Glomerular visceral epithelial cell (primary cell): ENCODE measurements around the gene ZEB2.

Source experiments
- DNase-seq: peaks from one replicate; pipeline ENCODE4 v3.0.0-alpha.2; 2016; ENCODE audit errors: extremely low spot score

The ZEB2 gene

DNA sequence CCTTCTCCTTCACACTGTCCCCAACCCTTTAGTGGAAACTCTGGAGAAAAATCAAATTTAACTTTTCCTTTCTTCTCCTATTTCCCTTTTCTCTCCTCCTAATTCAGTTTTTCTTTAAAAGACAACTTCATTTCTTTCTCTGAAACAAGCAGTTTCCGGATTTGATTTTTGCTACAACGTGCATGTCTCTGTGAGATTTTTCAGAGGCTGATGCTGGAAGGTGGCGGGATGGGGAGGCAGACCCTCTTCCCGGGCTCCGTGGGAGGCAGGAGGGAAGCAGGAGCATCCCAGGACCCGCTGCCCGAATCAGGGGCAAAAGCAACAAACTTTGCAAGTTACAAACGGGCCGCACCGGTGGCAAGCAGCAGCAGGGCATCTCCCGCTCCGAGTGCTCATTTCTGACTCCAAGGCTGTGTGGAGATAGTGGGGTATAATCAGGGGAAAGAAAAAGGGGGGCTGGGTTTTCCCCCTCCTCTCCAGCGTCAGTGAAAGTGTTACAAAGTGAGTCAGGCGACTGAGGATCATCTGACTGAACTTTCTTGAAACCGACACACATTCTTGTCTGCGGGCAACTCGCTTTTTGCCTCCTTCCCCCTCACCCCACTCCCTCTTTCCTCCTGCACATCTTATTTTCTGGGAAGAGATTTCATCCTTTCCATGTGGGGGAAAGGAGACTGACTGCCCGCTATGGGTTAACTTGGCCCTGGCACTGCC, 6.4 kb downstream of the ZEB2 start:
- DNase-seq = peak; percentile 91

GRCh38 chr2:144512891-144513351, 7.0 kb downstream of the ZEB2 start:
- no peak for DNase-seq

GRCh38 chr2:144512470-144512869, 7.4 kb downstream of the ZEB2 start:
- no peak for DNase-seq

GRCh38 chr2:144511937-144512336, 8.0 kb downstream of the ZEB2 start:
- no peak for DNase-seq

DNA sequence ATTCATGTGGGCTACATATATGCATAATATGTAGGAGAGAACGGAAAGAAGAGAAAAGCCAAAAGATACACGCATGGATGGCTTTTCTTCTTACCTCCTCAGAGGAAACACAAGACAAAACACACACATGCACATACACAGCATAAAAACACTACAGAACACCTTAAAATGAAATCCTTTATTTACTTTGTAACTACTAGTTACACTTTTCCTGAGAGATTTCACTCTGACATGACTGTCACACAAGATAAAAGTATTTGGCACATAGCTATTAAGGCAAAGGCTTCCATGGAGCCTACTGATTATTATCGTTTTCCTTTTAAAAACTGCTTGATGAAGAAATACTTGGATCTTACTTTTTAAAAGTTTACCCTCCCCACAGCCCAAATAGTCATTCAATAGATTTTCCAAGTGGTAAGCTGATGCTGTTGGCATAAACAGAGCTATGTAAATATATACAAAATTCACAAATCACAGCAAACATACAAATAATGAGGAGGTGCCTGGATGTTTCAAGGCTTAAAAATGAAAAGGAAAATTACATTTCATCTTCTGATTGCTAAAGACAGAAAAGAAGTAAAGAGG, 8.6 kb downstream of the ZEB2 start:
- no peak for DNase-seq

DNA sequence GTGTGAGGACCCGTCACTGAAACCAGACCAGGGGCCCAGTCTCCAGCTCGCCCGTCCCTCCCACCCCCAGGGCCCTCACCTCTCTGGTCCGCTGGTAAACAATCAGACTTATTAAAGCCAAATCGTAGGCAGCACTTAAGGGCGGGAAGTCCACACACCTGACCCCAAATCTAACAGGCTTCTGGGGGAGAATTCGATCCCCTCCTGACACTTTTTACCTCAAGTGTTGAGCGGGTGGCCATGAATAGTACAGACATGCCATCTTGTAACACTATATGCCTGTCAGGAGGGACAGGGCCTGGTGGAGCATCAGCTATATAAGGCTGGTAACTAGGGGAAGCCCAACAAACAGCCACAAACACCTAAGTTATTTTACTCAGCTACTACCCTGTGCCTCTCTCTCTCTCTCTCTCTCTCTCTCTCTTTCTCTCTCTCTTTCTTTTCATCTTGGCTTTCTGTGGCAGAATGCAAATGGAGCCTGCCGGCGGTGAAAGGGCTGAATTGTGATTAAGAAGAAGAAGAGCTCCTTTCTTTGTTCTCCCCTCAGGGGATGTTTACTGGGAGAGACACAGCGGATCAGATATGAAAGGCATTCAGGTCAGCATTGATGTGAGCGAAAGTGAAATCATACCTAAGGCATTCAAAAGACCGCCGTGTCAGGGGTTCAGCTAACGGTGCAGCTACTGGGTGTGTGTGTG, 9.5 kb downstream of the ZEB2 start:
- DNase-seq = peak; percentile 84

DNA sequence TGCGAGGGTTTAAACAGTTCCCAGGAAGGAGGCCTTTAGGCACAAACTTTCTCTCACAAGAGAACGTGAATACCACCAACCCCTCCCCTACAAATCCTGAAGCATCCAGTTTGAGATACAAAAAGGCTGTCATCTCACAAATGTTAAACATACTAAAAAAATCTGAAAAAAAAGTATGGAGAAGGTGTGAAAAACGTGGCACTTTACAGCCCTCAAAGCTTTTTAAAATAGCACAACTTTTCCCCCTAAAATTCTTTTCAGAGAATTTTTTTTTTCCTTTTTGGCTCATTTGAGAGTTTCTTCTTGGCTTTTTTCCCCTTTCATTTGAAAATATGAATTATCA, 10.1 kb downstream of the ZEB2 start:
- DNase-seq = no peak

- no peak for DNase-seq
Measured at GRCh38 chr2:144509001-144509878, 10.7 kb downstream of the ZEB2 start.

GRCh38 chr2:144508172-144508851, 11.6 kb downstream of the ZEB2 start:
- no peak for DNase-seq

GRCh38 chr2:144507441-144508171, 12.3 kb downstream of the ZEB2 start:
- DNase-seq = no peak

DNA sequence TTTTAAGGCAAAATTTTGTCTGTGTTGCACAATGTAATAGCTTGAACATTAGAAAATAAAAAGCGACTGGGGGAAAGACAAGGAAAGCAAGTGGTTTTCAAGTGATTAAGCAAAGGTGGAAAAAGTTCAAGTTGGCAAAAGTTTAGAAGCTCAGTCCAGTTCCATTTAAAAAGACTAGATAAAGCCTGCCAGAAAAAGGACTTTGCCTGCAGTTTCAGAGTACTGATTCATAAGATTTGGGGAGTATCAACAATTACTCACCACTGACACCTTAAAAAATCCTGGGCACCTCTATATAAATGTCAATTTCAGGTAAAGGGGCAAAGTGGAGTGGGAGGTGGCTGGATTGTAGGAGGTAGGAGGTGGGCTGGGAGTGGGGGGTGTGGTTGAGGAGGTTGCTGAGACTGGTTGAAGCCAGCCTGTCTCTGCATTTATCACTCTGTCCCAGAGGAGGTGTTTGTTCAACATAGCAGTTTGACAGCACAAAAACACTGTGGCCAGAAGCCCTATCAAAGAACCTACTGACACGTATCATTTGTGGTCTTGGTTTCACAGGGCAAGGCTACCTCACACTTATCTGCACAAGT, 14.6 kb downstream of the ZEB2 start:
- DNase-seq = peak; percentile 68

- no peak for DNase-seq
Measured at GRCh38 chr2:144504218-144504641, 15.7 kb downstream of the ZEB2 start.

GRCh38 chr2:144503242-144503641, 16.7 kb downstream of the ZEB2 start:
- DNase-seq = no peak

GRCh38 chr2:144502369-144502768, 17.6 kb downstream of the ZEB2 start:
- DNase-seq = no peak

DNA sequence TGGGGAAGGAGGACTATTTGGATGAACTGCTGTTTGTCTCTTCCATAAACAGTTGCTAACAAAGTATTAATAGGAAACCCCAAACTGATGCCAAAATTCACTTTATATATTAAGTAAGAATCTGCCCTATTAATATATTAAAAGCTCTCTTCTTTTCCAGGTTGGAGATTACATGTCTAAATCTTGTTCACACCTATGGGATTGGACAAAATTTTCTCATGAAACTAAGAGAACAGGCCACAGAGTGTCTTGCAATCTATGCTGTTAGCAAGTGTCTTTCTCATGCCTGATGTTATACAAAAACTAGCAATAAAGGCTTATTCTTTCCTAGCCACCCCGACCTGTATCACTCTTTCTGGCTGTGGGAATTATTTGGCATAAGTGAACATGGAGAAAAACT, 18.3 kb downstream of the ZEB2 start:
- DNase-seq = no peak

GRCh38 chr2:144501118-144501517, 18.8 kb downstream of the ZEB2 start:
- peak; percentile 63 for DNase-seq

DNA sequence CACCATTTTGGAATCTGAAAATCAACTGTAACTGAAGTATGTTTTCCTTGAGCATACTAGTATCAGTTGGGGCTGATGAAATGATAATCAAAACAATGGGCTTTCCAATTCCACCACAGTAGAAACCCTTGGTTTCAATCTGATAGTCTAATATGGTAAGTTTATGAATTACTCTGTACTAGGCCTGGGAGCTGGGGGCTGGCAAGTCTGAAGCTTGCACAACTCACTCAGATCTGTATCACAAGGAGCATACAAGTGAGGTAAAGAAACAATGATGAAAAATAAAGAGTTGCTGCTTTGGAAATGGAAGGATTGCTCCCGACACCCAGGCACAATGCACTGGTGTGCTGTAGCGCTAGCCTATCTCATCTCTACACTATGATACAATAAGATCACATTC, 19.4 kb downstream of the ZEB2 start:
- no peak for DNase-seq

DNA sequence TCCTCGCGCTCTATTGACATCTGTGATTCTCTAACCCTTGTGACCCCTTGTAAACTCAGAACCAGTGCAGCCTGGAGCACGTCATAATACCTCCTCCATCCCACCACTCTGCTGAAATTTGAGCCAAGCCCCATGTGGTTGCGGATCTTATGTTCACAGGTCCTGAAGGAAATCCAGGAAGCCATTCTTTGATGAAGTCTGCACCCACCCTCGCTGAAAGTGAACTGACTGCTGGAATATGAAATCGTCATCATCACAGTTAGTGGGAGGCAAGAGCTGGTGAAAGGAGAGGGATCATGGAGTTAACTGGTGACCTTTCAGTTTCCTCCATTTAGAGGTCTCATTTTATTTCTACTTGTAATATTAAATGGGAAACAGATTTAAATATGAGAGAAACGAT, 21.6 kb downstream of the ZEB2 start:
- no peak for DNase-seq

GRCh38 chr2:144496977-144497598, 22.8 kb downstream of the ZEB2 start:
- no peak for DNase-seq
